Breast epithelium (tissue), 4 donors: ENCODE measurements around the gene SPOCK1. TPM values are rescaled to one million over a fixed set of nuclear protein-coding genes. Genes with fewer than 3 reads are reported as not detected.

Experiments used
- DNase-seq, 2 donors: peaks; one replicate each; pipeline ENCODE4 v3.0.0-alpha.2; 2019; ENCODE audit warnings: low spot score in 2 of 2
- H3K27ac ChIP-seq, 2 donors: fragments of 200-600 bp; sonication (generic) in 1 of 2; one replicate each; pipeline ENCODE4 v1.5.1; 2016 to 2019; ENCODE audit warnings: mild to moderate bottlenecking in 1 of 2
- H3K27me3 ChIP-seq, 2 donors: fragments of 200-600 bp; sonication (generic) in 1 of 2; one replicate each; pipeline versions ENCODE4 v1.5.1 to v1.6.0; 2017 to 2019; ENCODE audit warnings: control low read depth in 1 of 2, mild to moderate bottlenecking in 1 of 2
- H3K36me3 ChIP-seq: fragments of 200-600 bp; one replicate; pipeline ENCODE4 v1.5.1; 2019
- H3K4me1 ChIP-seq, 2 donors: fragments of 200-600 bp; sonication (generic); one replicate each; pipeline ENCODE4 v1.5.1; 2016 to 2019; ENCODE audit warnings: control low read depth in 1 of 2
- H3K4me3 ChIP-seq, 3 donors: fragments of 200-600 bp; sonication (generic); 1 replicate in 2 of 3; 2 replicates in 1 of 3; pipeline ENCODE4 v1.5.1; 2016 to 2019; ENCODE audit warnings: mild to moderate bottlenecking in 3 of 3, moderate library complexity in 2 of 3
- H3K9me3 ChIP-seq, 2 donors: fragments of 200-600 bp; sonication (generic) in 1 of 2; one replicate each; pipeline ENCODE4 v1.5.1; 2016 to 2019; ENCODE audit warnings: control low read depth in 1 of 2
- POLR2A ChIP-seq: fragments of 450-650 bp; IDR thresholded peaks from one replicate; pipeline ENCODE4 v1.6.1; 2016; ENCODE audit warnings: antibody characterized with exemption, mild to moderate bottlenecking, moderate library complexity
- POLR2AphosphoS5 ChIP-seq, 3 donors: sonication (generic); formaldehyde crosslinking; IDR thresholded peaks; one replicate each; pipeline ENCODE4 v1.6.1; 2017; ENCODE audit warnings: antibody characterized with exemption in 3 of 3
- intact Hi-C: fragments of 100-400 bp; cut with DNase I; formaldehyde crosslinking; loops from one replicate; pipeline ENCODE4 v1.15.1; 2023; ENCODE audit warnings: low total_unique reads
- total RNA-seq, 3 donors: library from RNA; depleted of rRNA; stranded (reverse); fragments of >200 nt; gene quantifications; one replicate each; pipeline ENCODE4 v1.1.0, GENCODE V29; 2016
- TF ChIP-seq, protein P1 (sequence below), 3 donors: fragments of 450-650 bp; IDR thresholded peaks; one replicate each; pipeline ENCODE4 v1.5.1; 2016 to 2017; ENCODE audit warnings: antibody characterized with exemption in 3 of 3, mild to moderate bottlenecking in 3 of 3, moderate library complexity in 3 of 3

Gene SPOCK1
- total RNA-seq, 3 donors from 2014 or later: 14.5 to 52.0 (median 24.3) TPM

DNA sequence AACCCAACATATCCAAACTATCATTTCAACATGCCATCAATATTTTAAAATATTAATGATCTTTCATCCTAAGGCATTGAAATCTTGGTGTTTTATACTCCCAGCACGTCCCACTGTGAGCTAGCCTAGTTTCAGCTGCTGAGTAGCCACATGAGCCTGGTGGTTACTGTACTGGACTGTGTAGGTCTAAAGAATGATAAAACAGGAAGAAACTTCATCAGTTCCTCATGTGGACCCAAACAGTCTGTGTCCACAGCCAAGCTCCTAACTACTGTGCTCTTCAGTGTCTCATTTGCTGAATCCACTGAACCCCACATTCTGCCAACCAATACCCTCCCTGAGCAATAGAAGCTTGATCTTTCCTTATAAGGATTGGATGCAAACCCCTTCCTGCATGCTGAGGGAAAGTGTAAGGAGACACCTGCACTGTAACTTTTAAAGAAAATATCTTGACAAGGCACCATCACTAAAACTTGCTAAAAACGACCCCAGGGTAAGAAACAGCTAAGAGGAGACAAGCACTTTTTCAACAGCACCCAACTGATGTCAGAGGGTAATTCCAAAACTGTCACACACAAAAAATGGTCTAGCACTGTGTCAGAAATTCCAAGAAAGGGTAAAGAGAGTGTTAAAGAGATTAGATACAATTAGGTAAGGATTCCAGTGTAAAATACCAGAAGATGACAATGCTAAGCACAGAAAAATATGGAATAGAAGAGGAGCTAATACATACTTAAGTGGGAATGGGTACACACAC is 126.9 kb downstream of the SPOCK1 start:
- intact Hi-C loops: no loop called here
- no peaks in the 10 kb centered on the region for H3K36me3 ChIP-seq
- H3K4me3 ChIP-seq: no peak overlapping the region
- no peak for DNase-seq
- no peaks in the 10 kb centered on the region for H3K4me1 ChIP-seq
- H3K27me3 ChIP-seq: no peaks in the 10 kb centered on the region
- H3K9me3 ChIP-seq: no peaks in the 10 kb centered on the region
- H3K27ac ChIP-seq: no peak overlapping the region
- TF ChIP-seq, protein P1, sequence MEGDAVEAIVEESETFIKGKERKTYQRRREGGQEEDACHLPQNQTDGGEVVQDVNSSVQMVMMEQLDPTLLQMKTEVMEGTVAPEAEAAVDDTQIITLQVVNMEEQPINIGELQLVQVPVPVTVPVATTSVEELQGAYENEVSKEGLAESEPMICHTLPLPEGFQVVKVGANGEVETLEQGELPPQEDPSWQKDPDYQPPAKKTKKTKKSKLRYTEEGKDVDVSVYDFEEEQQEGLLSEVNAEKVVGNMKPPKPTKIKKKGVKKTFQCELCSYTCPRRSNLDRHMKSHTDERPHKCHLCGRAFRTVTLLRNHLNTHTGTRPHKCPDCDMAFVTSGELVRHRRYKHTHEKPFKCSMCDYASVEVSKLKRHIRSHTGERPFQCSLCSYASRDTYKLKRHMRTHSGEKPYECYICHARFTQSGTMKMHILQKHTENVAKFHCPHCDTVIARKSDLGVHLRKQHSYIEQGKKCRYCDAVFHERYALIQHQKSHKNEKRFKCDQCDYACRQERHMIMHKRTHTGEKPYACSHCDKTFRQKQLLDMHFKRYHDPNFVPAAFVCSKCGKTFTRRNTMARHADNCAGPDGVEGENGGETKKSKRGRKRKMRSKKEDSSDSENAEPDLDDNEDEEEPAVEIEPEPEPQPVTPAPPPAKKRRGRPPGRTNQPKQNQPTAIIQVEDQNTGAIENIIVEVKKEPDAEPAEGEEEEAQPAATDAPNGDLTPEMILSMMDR (IDR thresholded peaks at IDR 0.05): no peak
- TF ChIP-seq POLR2AphosphoS5 (IDR thresholded peaks at IDR 0.05) (no peak), POLR2A (no peak)

DNA sequence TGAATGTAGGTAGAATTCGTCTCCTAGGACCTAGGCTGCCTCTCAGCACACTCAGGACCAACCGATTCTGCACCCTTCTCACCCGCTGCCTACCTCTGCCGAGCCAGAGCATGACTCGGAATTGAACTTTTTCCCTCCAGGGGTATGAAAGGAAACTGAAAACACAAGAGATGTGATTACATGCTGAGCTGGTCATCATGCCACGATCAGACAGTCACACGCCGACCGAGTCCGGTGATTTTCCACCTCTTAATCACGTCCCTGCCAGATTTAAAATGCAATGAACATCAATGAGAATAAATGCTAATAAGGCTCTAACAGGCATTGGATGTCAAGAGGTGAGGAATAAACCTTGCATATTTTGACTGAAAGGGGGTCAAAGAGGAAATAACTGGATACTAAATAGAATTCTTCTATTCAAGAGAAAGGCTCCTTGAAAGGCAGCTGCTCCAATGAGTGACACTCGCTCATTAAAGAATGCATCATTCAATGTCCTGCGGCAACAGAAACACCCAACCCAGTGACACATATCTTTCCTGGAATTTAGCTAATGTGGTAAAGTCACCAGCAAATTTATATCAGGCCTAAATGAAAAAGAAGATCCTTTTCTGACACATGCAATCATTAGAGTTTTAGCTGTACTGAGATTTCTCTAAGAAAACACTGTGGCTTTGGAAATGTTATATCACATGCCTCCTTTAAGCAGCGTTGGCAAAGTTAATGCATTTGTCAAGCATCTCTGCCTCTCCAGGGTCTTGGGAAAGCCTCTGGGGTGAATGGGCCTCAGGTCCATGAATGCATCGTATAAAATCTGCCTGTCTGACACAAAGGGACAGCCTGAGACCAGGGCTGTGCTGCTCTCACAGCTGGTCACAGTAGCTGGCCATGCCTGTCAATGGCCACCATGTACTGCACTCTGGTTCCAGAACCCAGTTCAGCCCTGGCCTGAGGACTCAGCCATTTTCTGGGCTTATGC is 128.7 kb downstream of the SPOCK1 start:
- no peaks in the 10 kb centered on the region for H3K36me3 ChIP-seq
- no peak overlapping the region for H3K4me3 ChIP-seq
- no peak overlapping the region for H3K27ac ChIP-seq
- intact Hi-C loops: no loop called here
- TF ChIP-seq, protein P1 (IDR thresholded peaks at IDR 0.05): no peak
- TF ChIP-seq POLR2AphosphoS5 (IDR thresholded peaks at IDR 0.05) (no peak), POLR2A (no peak)
- no peaks in the 10 kb centered on the region for H3K9me3 ChIP-seq
- H3K4me1 ChIP-seq: no peaks in the 10 kb centered on the region
- no peaks in the 10 kb centered on the region for H3K27me3 ChIP-seq
- DNase-seq: no peak

DNA sequence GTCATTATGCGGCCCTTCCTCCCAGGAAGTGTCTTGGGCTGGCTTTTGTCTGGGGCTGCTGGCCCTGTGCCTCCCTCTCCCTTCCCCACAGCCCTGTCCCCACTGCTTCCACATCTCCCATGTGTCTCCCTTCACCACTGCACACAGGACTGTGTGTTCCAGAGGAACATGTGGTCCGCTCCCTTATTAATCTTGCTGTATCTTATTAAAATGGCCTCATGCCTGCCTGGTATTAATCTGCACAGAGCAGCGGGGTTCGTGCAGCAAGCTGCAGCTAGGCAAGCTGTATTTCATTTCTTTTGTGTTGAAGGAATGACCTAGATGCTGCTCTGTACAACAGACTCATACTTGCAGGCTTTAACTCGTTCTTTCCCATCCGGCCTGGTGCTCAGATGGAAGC is 130.5 kb downstream of the SPOCK1 start:
- Histone ChIP-seq H3K36me3 (no peaks in the 10 kb centered on the region), H3K9me3 (no peaks in the 10 kb centered on the region), H3K27ac (no peak overlapping the region), H3K4me3 (no peak overlapping the region), H3K4me1 (no peaks in the 10 kb centered on the region), H3K27me3 (no peaks in the 10 kb centered on the region)
- TF ChIP-seq POLR2AphosphoS5 (IDR thresholded peaks at IDR 0.05) (no peak), POLR2A (no peak)
- TF ChIP-seq, protein P1 (IDR thresholded peaks at IDR 0.05): no peak
- no peak for DNase-seq
- intact Hi-C loops: no loop called here

DNA sequence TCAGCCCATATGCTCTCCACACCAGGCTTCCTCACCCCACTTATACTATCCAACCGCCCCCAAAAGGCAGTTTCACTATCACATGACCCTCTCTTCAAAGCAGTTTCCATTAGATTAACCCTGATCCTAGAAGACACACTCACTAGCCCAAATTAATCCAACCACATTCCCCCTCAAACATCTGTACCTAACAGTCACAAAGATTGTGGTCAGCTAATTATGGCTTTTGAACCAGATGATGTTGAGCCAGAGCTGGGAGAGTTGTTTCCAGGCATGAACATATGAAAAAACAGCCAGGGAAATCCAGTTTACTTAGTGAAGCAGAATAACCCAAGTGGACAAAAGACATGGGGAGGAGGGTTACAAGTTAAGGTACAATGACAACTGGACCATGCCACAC is 131.2 kb downstream of the SPOCK1 start:
- no peaks in the 10 kb centered on the region for H3K9me3 ChIP-seq
- no peak overlapping the region for H3K4me3 ChIP-seq
- no peaks in the 10 kb centered on the region for H3K27me3 ChIP-seq
- H3K36me3 ChIP-seq: no peaks in the 10 kb centered on the region
- DNase-seq: no peak
- H3K4me1 ChIP-seq: no peaks in the 10 kb centered on the region
- no peak overlapping the region for H3K27ac ChIP-seq
- intact Hi-C loops: no loop called here
- TF ChIP-seq POLR2AphosphoS5 (IDR thresholded peaks at IDR 0.05): no peak
- TF ChIP-seq POLR2A: no peak
- TF ChIP-seq, protein P1 (IDR thresholded peaks at IDR 0.05): no peak

DNA sequence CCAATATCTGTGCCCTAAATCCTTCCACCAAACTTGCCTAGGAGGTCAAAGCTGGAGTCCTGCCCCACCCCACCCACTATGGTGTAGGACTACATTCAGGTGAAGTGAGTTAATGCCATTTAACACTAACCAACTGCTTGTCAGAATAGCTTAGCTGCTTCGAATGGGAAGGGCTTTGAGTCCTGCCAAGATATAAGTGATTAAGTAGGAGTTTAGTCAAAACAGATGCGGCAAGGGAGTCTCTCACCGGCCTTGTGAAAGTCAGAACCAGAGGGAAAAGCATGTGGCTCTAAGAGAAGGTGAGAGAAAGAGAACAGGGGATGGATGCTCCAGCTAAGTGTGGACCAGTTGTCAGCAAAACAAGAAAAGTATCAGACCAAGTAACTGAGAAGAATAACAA is 132.6 kb downstream of the SPOCK1 start:
- H3K4me3 ChIP-seq: no peak overlapping the region
- no peaks in the 10 kb centered on the region for H3K36me3 ChIP-seq
- DNase-seq: no peak
- H3K9me3 ChIP-seq: no peaks in the 10 kb centered on the region
- no peak for TF ChIP-seq POLR2A
- no peak for TF ChIP-seq POLR2AphosphoS5 (IDR thresholded peaks at IDR 0.05)
- TF ChIP-seq, protein P1 (IDR thresholded peaks at IDR 0.05): no peak
- H3K27ac ChIP-seq: no peak overlapping the region
- no peaks in the 10 kb centered on the region for H3K4me1 ChIP-seq
- intact Hi-C loops: no loop called here
- no peaks in the 10 kb centered on the region for H3K27me3 ChIP-seq
